Ascending aorta (tissue), 2 donors: ENCODE results near the gene SOX11. TPM values are rescaled to one million over a fixed set of nuclear protein-coding genes. Genes with fewer than 3 reads are reported as not detected.

Experiments used
- DNase-seq, 2 donors: peaks; one replicate each; pipeline ENCODE4 v3.0.0-alpha.2; 2019; ENCODE audit warnings: low spot score in 2 of 2
- H3K27ac ChIP-seq, 2 donors: fragments of 200-600 bp; sonication (generic); one replicate each; pipeline ENCODE4 v1.5.1; 2016 to 2017; ENCODE audit warnings: mild to moderate bottlenecking in 1 of 2
- H3K27me3 ChIP-seq: fragments of 200-600 bp; sonication (generic); one replicate; pipeline ENCODE4 v1.5.1; 2017
- H3K36me3 ChIP-seq, 2 donors: fragments of 200-600 bp; sonication (generic); one replicate each; pipeline ENCODE4 v1.5.1; 2016
- H3K4me1 ChIP-seq, 2 donors: fragments of 200-600 bp; sonication (generic); one replicate each; pipeline ENCODE4 v1.5.1; 2016 to 2017; ENCODE audit warnings: mild to moderate bottlenecking in 1 of 2
- H3K4me3 ChIP-seq, 2 donors: fragments of 200-600 bp; sonication (generic); one replicate each; pipeline ENCODE4 v1.5.1; 2016 to 2017; ENCODE audit warnings: mild to moderate bottlenecking in 1 of 2
- H3K9me3 ChIP-seq, 2 donors: fragments of 200-600 bp; sonication (generic); one replicate each; pipeline ENCODE4 v1.5.1; 2016
- intact Hi-C: fragments of 100-400 bp; cut with DNase I; formaldehyde crosslinking; loops from one replicate; pipeline ENCODE4 v1.15.1; 2023
- total RNA-seq: library from RNA; depleted of rRNA; stranded (reverse); fragments of >200 nt; gene quantifications from one replicate; pipeline ENCODE4 v1.1.0, GENCODE V29; 2016
- TF ChIP-seq, protein P1 (sequence below), 3 experiments: fragments of 200-600 bp in 2 of 3; fragments of 450-650 bp in 1 of 3; sonication (generic) in 2 of 3; IDR thresholded peaks; one replicate each; pipeline ENCODE4 v1.5.1; 2016 to 2019; ENCODE audit warnings: antibody characterized with exemption in 3 of 3, mild to moderate bottlenecking in 1 of 3, moderate library complexity in 1 of 3

SOX11 gene
- total RNA-seq, 1 donor from 2014 or later, result not detected

DNA sequence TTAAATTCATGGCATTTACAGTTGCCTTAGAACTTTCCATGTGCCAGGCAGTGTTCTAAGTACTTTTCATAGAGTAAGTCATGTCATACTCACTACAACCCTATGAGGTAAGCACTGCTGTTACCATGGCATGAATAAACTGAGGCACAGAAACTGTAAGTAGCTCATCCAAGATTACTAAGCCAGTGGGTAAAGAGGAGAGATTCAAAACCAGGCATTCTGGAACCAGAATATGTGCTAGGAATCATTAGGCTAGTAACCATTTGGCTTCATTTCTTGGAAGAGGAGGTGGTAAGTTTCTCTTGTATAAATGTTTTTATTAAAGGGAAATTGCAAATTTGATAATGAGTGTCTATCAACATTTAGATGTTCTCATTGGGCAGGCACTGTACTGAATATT lies 35.1 kb downstream of the SOX11 start:
- H3K4me3 ChIP-seq, result no peak overlapping the region
- no peaks in the 10 kb centered on the region for H3K27me3 ChIP-seq
- intact Hi-C loops, result no loop called here
- H3K36me3 ChIP-seq, result no peaks in the 10 kb centered on the region
- no peak for DNase-seq
- H3K4me1 ChIP-seq, result no peaks in the 10 kb centered on the region
- H3K9me3 ChIP-seq, result no peaks in the 10 kb centered on the region
- TF ChIP-seq, protein P1, sequence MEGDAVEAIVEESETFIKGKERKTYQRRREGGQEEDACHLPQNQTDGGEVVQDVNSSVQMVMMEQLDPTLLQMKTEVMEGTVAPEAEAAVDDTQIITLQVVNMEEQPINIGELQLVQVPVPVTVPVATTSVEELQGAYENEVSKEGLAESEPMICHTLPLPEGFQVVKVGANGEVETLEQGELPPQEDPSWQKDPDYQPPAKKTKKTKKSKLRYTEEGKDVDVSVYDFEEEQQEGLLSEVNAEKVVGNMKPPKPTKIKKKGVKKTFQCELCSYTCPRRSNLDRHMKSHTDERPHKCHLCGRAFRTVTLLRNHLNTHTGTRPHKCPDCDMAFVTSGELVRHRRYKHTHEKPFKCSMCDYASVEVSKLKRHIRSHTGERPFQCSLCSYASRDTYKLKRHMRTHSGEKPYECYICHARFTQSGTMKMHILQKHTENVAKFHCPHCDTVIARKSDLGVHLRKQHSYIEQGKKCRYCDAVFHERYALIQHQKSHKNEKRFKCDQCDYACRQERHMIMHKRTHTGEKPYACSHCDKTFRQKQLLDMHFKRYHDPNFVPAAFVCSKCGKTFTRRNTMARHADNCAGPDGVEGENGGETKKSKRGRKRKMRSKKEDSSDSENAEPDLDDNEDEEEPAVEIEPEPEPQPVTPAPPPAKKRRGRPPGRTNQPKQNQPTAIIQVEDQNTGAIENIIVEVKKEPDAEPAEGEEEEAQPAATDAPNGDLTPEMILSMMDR (IDR thresholded peaks at IDR 0.05), result no peak
- no peak overlapping the region for H3K27ac ChIP-seq

DNA sequence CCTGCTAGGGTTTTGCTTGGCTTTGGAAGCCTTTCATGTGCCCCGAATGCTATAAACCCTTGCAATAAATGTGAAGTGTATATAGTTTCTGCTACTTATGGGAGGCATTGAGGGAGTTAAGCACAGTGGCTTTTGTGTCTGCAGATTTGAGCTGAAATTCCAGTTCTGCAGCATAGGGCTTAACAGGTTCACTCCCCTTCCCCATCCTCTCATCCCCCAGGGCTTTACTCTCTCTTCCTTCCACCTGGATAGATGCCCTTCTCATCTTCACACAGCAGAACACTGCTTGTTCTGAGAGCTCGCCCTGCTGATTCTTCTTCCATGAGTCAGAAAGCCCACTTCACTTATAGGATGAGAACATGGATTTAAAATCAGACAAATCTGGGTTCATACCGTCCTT lies 37.2 kb downstream of the SOX11 start:
- DNase-seq, result no peak
- intact Hi-C loops, result no loop called here

DNA sequence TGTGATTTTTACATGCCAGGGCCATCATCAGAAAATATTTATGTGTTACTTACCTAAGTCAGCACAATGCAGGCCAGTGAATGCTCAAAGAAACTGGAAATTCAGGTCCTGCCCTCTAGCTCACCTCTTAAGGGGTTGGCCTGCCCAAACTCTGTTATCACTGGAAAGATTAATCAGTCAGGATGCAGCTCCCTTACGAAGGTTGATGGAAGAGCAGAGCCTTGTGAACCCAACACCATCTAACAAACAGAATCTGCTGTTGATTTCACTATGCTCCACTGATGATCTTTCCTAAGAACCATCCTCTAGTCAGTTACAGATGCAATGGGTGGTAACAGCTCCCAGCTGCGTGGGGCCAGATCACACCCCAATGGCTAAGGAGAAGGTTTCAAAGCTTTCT lies 38.2 kb downstream of the SOX11 start:
- TF ChIP-seq, protein P1 (IDR thresholded peaks at IDR 0.05), result no peak
- Histone ChIP-seq H3K4me3 (no peak overlapping the region), H3K9me3 (no peaks in the 10 kb centered on the region), H3K36me3 (no peaks in the 10 kb centered on the region), H3K27me3 (no peaks in the 10 kb centered on the region), H3K27ac (no peak overlapping the region), H3K4me1 (no peaks in the 10 kb centered on the region)
- intact Hi-C loops, result no loop called here
- DNase-seq, result no peak

More for the DNA sequence above, 37.2 kb downstream of the SOX11 start:
- TF ChIP-seq, protein P1 (IDR thresholded peaks at IDR 0.05), result no peak
- Histone ChIP-seq H3K27me3 (no peaks in the 10 kb centered on the region), H3K4me3 (no peak overlapping the region), H3K9me3 (no peaks in the 10 kb centered on the region), H3K27ac (no peak overlapping the region), H3K4me1 (no peaks in the 10 kb centered on the region), H3K36me3 (no peaks in the 10 kb centered on the region)

DNA sequence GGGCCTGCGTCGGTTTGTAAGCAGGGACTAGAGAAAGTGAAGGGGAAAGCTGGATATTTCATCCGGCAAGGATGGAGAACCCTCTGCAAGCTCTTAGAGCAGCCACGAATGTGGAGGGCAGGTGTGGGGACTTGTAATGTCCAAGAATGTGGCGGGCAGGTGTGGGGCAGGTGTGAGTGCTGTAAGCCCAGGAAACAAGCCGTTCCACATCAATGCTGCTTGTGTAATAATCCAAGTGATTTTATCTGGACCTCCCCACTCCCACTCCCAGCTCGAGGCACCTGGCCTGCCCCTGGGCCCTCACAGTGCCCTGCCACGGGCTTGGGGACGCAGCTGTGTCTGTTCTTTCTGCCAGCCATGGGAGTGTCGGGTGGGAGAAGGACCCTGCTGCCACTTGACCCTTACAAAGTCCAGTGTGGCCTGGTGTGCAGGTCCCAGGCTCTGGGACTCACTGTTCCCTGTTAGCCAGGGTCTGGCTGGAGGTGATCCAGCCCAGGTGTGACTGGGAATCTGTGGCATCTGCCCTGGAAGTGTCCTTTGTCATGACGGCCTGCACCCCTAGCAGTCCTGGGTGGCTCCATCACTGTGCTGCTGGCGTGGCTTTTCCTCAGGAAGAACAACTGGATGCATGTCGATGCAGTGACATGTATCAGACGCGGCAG lies 42.8 kb downstream of the SOX11 start:
- intact Hi-C loops, result no loop called here
- Histone ChIP-seq H3K36me3 (no peaks in the 10 kb centered on the region), H3K9me3 (no peaks in the 10 kb centered on the region), H3K4me1 (no peaks in the 10 kb centered on the region), H3K27ac (no peak overlapping the region), H3K4me3 (no peak overlapping the region), H3K27me3 (no peaks in the 10 kb centered on the region)
- no peak for DNase-seq
- TF ChIP-seq, protein P1 (IDR thresholded peaks at IDR 0.05), result no peak

DNA sequence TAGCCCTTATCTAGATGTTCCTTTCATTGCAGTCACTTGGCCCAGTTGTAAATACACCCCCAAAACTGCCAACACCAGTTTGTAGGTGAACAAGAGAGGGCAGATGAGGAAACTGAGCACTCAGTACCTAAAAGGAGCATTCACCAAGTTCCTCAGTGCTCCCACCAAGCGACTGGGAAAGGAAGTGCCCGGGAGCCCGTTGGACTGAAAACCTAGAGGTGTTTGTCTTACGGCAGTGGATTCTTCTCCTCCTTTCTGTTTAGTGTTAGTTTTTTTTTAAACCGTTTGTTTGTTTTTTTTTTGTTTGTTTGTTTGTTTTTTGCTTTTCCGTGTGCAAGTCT lies 43.3 kb downstream of the SOX11 start:
- intact Hi-C loops, result no loop called here
- TF ChIP-seq, protein P1 (IDR thresholded peaks at IDR 0.05), result no peak
- Histone ChIP-seq H3K9me3 (no peaks in the 10 kb centered on the region), H3K36me3 (no peaks in the 10 kb centered on the region), H3K27me3 (no peaks in the 10 kb centered on the region), H3K4me1 (no peaks in the 10 kb centered on the region), H3K4me3 (no peak overlapping the region), H3K27ac (no peak overlapping the region)
- DNase-seq, result no peak

DNA sequence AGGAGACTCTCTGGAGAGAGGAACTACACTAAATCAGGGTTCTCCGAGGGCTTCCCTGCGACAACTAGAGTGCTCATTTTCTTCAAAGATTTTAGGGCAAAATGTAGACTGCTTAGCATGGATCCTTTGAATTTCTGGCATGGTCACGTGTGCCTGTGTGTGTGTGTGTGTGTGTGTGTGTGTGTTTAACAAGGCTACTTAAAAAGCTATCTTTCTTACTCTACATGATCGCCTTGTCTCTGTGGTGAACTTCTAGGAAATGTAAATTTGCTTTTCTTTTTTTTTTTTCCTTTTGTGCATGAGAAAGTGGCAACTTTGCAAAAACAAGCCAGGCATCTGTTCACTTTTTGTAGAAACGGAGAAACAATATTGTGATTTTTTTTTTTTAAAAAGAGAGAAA lies 43.9 kb downstream of the SOX11 start:
- Histone ChIP-seq H3K27me3 (no peaks in the 10 kb centered on the region), H3K36me3 (no peaks in the 10 kb centered on the region), H3K4me3 (no peak overlapping the region), H3K9me3 (no peaks in the 10 kb centered on the region), H3K4me1 (no peaks in the 10 kb centered on the region), H3K27ac (no peak overlapping the region)
- TF ChIP-seq, protein P1 (IDR thresholded peaks at IDR 0.05), result no peak
- DNase-seq, result no peak
- intact Hi-C loops, result no loop called here
